ENCODE data around the gene ADCY10. TPM values are rescaled to one million over a fixed set of nuclear protein-coding genes. Genes with fewer than 3 reads are reported as not detected.
"Not testable (repeated sequence)": the region's sequence is repeated elsewhere in the genome, so short reads cannot be mapped to it uniquely, and the experiment has no call there.

The ADCY10 gene
- polyA plus RNA-seq, 1 experiment, result 0.01 TPM

GRCh38 chr1:167864392-167865032 is 49.4 kb downstream of the ADCY10 start:
- Histone ChIP-seq H3K9me3 (ENCODE audit: control insufficient read depth, insufficient read depth, low read length) (no peaks in the 10 kb centered on the region), H3K27ac (ENCODE audit: low read depth, low read length) (no peak overlapping the region), H3K4me3 (ENCODE audit: low read depth, low read length) (no peak overlapping the region), H3K27me3 (ENCODE audit: control insufficient read depth, insufficient read depth, low read length) (no peaks in the 10 kb centered on the region)
- DNase-seq (ENCODE audit: low read depth, low spot score), result no peak
- TF ChIP-seq CTCF (IDR thresholded peaks at IDR 0.05; ENCODE audit: low read depth, low read length), result no peak
- CTCF ChIA-PET, result no interaction called here
- POLR2A ChIA-PET, result no interaction called here

GRCh38 chr1:167863921-167864279 is 50.0 kb downstream of the ADCY10 start:
- no peak for DNase-seq (ENCODE audit: low read depth, low spot score)
- no peak for TF ChIP-seq CTCF (IDR thresholded peaks at IDR 0.05; ENCODE audit: low read depth, low read length)
- no peaks in the 10 kb centered on the region for H3K9me3 ChIP-seq (ENCODE audit: control insufficient read depth, insufficient read depth, low read length)

GRCh38 chr1:167863191-167863920 is 50.6 kb downstream of the ADCY10 start:
- not testable (repeated sequence) for H3K9me3 ChIP-seq (ENCODE audit: control insufficient read depth, insufficient read depth, low read length); H3K27ac ChIP-seq (ENCODE audit: low read depth, low read length); H3K27me3 ChIP-seq (ENCODE audit: control insufficient read depth, insufficient read depth, low read length); DNase-seq (ENCODE audit: low read depth, low spot score); H3K4me3 ChIP-seq (ENCODE audit: low read depth, low read length)
- ChIA-PET POLR2A (interaction anchor here (1.0 kb wide), 1 partner anchor 73 kb away, joined by 3 read pairs; no protein-coding TSS in a partner anchor), CTCF (interaction anchor here (0.5 kb wide), 1 partner anchor 19 kb away, joined by 4 read pairs; no protein-coding TSS in a partner anchor)

More at GRCh38 chr1:167863921-167864279, 50.0 kb downstream of the ADCY10 start:
- Histone ChIP-seq H3K4me3 (ENCODE audit: low read depth, low read length) (no peak overlapping the region), H3K27ac (ENCODE audit: low read depth, low read length) (no peak overlapping the region), H3K27me3 (ENCODE audit: control insufficient read depth, insufficient read depth, low read length) (no peaks in the 10 kb centered on the region)
- ChIA-PET CTCF (no interaction called here), POLR2A (no interaction called here)

- CTCF ChIA-PET, result interaction anchor here (0.5 kb wide), 1 partner anchor 20 kb away, joined by 4 read pairs; no protein-coding TSS in a partner anchor
Measured at GRCh38 chr1:167862432-167863076, 51.4 kb downstream of the ADCY10 start.

More at GRCh38 chr1:167862432-167863076, 51.4 kb downstream of the ADCY10 start:
- Histone ChIP-seq H3K4me3 (ENCODE audit: low read depth, low read length) (no peak overlapping the region), H3K9me3 (ENCODE audit: control insufficient read depth, insufficient read depth, low read length) (no peaks in the 10 kb centered on the region), H3K27ac (ENCODE audit: low read depth, low read length) (no peak overlapping the region), H3K27me3 (ENCODE audit: control insufficient read depth, insufficient read depth, low read length) (no peaks in the 10 kb centered on the region)
- TF ChIP-seq CTCF (IDR thresholded peaks at IDR 0.05; ENCODE audit: low read depth, low read length), result no peak
- DNase-seq (ENCODE audit: low read depth, low spot score), result peak; percentile 37
- POLR2A ChIA-PET, result interaction anchor here (0.7 to 1.0 kb wide), 2 partner anchors 74 to 150 kb away, joined by 3 read pairs; no protein-coding TSS in a partner anchor

All from AG04450 (cell line).